Diencephalon (tissue), 1 donor: ENCODE measurements around the gene NOP9. TPM values are rescaled to one million over a fixed set of nuclear protein-coding genes. Genes with fewer than 3 reads are reported as not detected.

Experiments used
- small RNA-seq: library from RNA; depleted of rRNA; stranded (forward); fragments of <200 nt; gene quantifications from one replicate; pipeline ENCODE3, GENCODE V24; 2014
- total RNA-seq: library from RNA; depleted of rRNA; stranded (reverse); fragments of >200 nt; gene quantifications from one replicate; pipeline ENCODE4 v1.2.3, GENCODE V29; 2014

NOP9 gene, protein sequence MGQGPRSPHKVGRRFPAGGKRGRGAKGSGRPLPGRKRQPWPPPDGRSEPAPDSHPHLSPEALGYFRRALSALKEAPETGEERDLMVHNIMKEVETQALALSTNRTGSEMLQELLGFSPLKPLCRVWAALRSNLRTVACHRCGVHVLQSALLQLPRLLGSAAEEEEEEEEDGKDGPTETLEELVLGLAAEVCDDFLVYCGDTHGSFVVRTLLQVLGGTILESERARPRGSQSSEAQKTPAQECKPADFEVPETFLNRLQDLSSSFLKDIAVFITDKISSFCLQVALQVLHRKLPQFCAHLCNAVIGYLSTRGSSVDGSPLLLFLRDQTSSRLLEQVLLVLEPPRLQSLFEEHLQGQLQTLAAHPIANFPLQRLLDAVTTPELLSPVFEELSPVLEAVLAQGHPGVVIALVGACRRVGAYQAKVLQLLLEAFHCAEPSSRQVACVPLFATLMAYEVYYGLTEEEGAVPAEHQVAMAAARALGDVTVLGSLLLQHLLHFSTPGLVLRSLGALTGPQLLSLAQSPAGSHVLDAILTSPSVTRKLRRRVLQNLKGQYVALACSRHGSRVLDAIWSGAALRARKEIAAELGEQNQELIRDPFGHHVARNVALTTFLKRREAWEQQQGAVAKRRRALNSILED
- 20.3 TPM for total RNA-seq

DNA sequence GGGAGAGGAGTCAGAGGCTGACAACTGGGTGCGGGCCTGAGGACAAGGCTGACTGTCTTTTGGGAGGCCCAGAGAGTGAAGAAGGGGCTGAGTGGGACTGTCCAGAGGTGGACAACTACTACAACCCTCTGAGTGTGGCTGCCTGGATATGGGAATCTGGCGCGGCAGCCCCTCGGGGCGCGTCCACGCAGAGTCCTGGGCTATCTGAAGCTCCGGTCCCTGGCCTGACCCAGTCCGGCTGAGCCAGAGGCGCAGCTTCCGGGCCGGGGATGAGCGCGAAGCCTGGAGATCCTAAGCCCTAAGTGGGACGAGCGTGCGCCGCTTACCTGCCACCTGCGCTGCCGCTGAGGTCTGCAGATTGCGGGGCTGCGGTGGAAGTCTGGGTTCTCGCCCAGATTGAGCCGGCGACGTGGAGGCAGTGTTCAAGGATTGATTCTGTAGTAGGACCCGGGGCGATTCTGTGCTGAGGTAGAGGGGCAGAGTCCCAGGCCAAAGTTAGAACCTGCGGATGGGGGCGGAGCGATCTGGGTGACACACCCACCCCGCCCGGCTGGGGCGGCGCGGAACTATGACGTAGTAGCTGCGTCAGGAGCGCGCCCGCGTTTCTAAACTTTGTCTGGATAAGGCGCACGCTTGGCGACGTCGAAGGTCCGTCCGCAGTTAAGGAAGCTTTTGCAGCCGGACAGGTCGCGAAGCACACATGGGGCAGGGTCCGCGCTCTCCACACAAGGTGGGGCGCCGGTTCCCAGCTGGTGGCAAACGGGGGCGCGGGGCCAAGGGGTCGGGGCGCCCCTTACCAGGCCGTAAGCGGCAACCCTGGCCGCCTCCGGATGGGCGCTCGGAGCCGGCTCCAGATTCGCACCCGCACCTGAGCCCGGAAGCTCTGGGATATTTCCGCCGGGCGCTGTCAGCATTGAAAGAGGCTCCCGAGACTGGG, at the start of gene NOP9, which contains the start of gene DHRS1:
NOP9 (plus strand) TSS at position 596 of the 937 bp plus-strand sequence; CDS start at position 701, 105 bp downstream.
DHRS1 (minus strand) TSS at position 526 of the 937 bp plus-strand sequence. CDS start 674 bp downstream, outside the sequence.

DNA sequence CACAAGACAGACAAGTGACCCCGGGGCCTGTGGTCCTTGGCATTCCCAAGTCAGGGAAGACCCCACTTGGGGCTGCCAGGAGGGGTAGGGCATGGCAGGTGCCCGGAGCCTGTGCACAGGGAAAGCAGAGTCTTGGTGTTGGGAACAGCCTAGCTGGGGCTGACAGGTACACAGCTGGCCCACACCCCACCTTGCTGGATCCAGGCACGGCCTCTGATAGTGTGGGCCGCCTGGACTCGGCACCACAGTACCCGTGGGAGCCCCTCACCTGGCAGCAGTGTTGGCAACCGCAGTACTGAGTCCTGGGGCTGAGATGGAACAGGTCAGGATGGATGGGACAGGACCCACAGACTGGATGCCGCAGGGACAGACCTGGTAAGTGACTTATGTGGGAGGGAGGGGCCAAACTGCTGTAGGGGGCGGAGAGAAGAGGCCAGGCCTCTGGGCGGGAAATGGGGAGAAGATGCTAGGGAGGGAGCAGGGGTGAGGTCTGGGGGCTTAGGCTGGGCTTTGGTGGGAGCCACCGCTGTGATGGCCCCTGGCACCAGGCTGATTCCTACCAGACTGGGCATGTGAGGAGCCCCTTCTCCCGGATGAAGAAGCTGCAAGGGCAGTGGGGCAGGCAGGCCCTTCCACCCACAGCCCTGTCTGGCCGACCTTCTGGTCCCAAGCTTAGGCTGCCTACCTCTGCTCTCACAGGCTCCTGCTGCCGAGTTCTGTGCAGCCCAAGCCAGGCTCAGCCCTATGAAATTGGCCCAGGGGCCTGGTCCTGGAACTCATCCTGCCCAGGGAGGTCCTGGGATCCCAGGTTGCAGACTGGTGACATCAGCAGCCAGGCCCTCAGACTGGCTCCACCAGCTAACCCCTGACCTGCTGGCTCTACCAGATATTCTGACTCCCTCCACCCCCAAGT, 36.6 kb upstream of the NOP9 start, which contains the start of gene TGM1:
TGM1 (minus strand) TSS at position 357 of the 913 bp plus-strand sequence. CDS start 825 bp downstream, outside the sequence.

GRCh38 chr14:24271134-24271833, 28.4 kb upstream of the NOP9 start, which contains the start of gene RABGGTA:
Gene RABGGTA, minus strand, starts transcription at chr14:24271597. Its CDS starts 482 bp downstream, at chr14:24271115.

GRCh38 chr14:24307575-24308341, 8.1 kb downstream of the NOP9 start, which contains the start of gene CIDEB:
Gene CIDEB, minus strand, starts transcription at chr14:24307977. Its CDS starts 119 bp downstream, at chr14:24307858.

DNA sequence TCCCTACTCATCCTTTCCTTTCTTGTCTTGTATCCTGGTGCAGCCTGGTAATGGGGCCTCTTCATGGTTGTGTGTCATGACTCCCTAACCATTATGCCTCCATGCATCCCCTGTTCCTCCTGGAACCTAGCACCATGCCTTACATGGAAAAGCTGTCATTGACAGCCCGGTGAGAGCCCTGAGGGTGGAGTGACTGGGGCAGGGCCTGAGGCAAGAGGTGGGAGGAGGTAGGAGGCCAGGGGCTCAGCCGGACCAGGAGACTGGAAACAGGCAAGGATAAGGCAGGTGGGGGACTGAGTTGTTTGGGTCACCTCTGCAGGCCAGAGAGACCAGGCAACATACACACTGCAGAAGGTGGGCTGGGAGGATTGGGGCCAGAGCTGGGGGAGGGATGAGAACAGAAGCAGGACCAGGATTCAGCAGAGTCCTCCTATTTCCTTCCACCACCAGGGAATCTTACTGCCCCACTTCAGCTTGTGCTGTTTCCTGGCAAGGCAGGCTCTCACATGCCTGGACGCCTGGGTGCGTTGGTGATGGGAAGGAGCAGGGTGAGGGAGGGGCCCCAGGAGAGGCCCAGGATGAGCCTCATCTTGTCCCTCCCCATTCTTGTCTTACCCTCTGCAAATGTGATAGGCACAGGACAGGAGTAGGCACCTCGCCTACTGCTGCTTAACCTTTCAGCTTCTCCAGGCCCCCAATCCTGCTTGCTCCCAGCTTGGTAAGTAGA, 10.1 kb downstream of the NOP9 start, which contains the start of gene LTB4R2:
LTB4R2 (plus strand) TSS at position 603 of the 727 bp plus-strand sequence. CDS start 525 bp downstream, outside the sequence.

DNA sequence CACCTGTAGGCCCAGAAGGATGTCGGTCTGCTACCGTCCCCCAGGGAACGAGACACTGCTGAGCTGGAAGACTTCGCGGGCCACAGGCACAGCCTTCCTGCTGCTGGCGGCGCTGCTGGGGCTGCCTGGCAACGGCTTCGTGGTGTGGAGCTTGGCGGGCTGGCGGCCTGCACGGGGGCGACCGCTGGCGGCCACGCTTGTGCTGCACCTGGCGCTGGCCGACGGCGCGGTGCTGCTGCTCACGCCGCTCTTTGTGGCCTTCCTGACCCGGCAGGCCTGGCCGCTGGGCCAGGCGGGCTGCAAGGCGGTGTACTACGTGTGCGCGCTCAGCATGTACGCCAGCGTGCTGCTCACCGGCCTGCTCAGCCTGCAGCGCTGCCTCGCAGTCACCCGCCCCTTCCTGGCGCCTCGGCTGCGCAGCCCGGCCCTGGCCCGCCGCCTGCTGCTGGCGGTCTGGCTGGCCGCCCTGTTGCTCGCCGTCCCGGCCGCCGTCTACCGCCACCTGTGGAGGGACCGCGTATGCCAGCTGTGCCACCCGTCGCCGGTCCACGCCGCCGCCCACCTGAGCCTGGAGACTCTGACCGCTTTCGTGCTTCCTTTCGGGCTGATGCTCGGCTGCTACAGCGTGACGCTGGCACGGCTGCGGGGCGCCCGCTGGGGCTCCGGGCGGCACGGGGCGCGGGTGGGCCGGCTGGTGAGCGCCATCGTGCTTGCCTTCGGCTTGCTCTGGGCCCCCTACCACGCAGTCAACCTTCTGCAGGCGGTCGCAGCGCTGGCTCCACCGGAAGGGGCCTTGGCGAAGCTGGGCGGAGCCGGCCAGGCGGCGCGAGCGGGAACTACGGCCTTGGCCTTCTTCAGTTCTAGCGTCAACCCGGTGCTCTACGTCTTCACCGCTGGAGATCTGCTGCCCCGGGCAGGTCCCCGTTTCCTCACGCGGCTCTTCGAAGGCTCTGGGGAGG, 11.3 kb downstream of the NOP9 start, which contains the start of gene LTB4R:
LTB4R (plus strand) TSS at position 857 of the 959 bp plus-strand sequence. CDS start 4,150 bp downstream, outside the sequence.

DNA sequence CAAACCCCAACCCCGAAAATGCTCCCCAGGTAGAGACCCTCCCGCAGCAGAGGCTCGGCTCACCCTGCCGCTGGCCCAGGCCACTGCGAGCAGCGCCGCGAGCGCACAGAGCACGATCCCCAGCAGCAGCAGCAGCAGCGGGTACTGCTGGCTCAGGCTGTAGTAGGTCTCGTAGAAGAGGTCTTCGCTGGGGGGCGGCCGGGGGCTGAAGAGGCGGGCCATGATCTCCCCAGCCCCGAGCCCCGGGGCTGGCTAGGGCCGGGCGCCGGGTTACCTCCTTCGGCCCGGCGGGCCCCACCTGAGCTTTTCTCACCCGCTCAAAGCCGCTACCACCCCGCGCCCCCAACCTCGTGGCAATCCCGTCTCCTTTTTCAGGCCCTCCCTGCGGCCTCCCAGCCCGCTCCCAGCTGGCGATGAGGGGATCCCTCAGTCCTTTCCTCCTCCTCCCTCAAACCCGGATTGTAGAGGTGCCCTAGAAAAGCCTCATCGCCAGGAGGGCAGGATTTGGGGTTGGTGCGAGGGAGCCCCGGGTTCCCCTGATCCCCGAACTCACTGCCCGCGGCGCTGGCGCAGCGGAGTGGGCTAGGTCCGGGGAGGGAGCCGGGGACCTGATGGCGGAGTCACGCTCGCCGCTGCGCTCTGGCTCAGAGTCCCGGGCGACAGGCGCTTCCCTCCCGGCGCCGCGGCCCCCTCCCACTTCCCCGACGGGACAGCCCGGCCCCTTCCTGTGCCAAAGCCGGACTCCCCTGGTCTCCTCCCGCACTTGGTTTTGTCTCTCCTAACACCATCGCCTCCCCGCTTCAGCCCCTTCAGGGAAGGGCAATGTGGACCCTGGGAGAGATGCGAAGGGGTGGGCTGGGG, 35.0 kb downstream of the NOP9 start, which contains the start of gene ADCY4:
ADCY4 (minus strand) TSS at position 641 of the 861 bp plus-strand sequence; CDS start at position 222, 419 bp downstream.

GRCh38 chr14:24339284-24340151, 39.9 kb downstream of the NOP9 start, which contains the start of gene RIPK3:
Gene RIPK3, minus strand, starts transcription at chr14:24339991. Its CDS starts 165 bp downstream, at chr14:24339826.

Small RNA genes within 50 kb of the gene (small RNA-seq; reads per million reads assigned to genes)
- gene RF00026, result not detected

Other genes starting within 250 kb of the NOP9 start
- 28.8 TPM for gene CARMIL3, start 247.8 kb upstream of the NOP9 start, total RNA-seq
- 16.8 TPM for gene CPNE6, start 228.3 kb upstream of the NOP9 start, total RNA-seq
- 3.0 TPM for gene PCK2, start 205.5 kb upstream of the NOP9 start, total RNA-seq
- gene DCAF11, start 185.1 kb upstream of the NOP9 start, total RNA-seq, result 67.6 TPM
- gene NRL, start 184.9 kb upstream of the NOP9 start, total RNA-seq, result 2.5 TPM
- not detected for gene FITM1, start 169.2 kb upstream of the NOP9 start, total RNA-seq
- 30.4 TPM for gene PSME1, start 163.7 kb upstream of the NOP9 start, total RNA-seq
- 15.5 TPM for gene EMC9, start 158.3 kb upstream of the NOP9 start, total RNA-seq
- gene PSME2, start 153.2 kb upstream of the NOP9 start, total RNA-seq, result 38.8 TPM
- 24.5 TPM for gene RNF31, start 152.4 kb upstream of the NOP9 start, total RNA-seq
- gene IRF9, start 138.6 kb upstream of the NOP9 start, total RNA-seq, result 38.5 TPM
- gene REC8, start 127.8 kb upstream of the NOP9 start, total RNA-seq, result 26.3 TPM
- 19.4 TPM for gene IPO4, start 111.0 kb upstream of the NOP9 start, total RNA-seq
- gene TM9SF1, start 104.4 kb upstream of the NOP9 start, total RNA-seq, result 21.5 TPM
- gene TSSK4, start 94.2 kb upstream of the NOP9 start, total RNA-seq, result not detected
- gene CHMP4A, start 86.4 kb upstream of the NOP9 start, total RNA-seq, result 33.2 TPM
- gene MDP1, start 83.8 kb upstream of the NOP9 start, total RNA-seq, result 16.1 TPM
- 94.6 TPM for gene NEDD8, start 67.5 kb upstream of the NOP9 start, total RNA-seq
- gene GMPR2, start 66.9 kb upstream of the NOP9 start, total RNA-seq, result 48.9 TPM
- gene TINF2, start 57.2 kb upstream of the NOP9 start, total RNA-seq, result 37.6 TPM
- 3.0 TPM for gene TGM1, start 36.7 kb upstream of the NOP9 start, total RNA-seq
- gene RABGGTA, start 28.3 kb upstream of the NOP9 start, total RNA-seq, result 31.4 TPM
- 10.4 TPM for gene DHRS1, start 70 bp upstream of the NOP9 start, total RNA-seq
- gene CIDEB, start 8.1 kb downstream of the NOP9 start, total RNA-seq, result 2.8 TPM
- gene LTB4R2, start 10.3 kb downstream of the NOP9 start, total RNA-seq, result 1.8 TPM
- 1.2 TPM for gene LTB4R, start 11.7 kb downstream of the NOP9 start, total RNA-seq
- gene ADCY4, start 35.2 kb downstream of the NOP9 start, total RNA-seq, result 3.2 TPM
- 0.69 TPM for gene RIPK3, start 40.1 kb downstream of the NOP9 start, total RNA-seq
- 5.5 TPM for gene NFATC4, start 68.3 kb downstream of the NOP9 start, total RNA-seq
- 13.8 TPM for gene NYNRIN, start 99.2 kb downstream of the NOP9 start, total RNA-seq
- 0.46 TPM for gene CBLN3, start 129.8 kb downstream of the NOP9 start, total RNA-seq
- 15.7 TPM for gene KHNYN, start 130.1 kb downstream of the NOP9 start, total RNA-seq
- 22.4 TPM for gene SDR39U1, start 142.9 kb downstream of the NOP9 start, total RNA-seq
- gene CMA1, start 208.4 kb downstream of the NOP9 start, total RNA-seq, result not detected